T follicular helper cell (primary cell): Measurements from ENCODE around the gene UNC79.

Experiments used
- DNase-seq: peaks from one replicate; pipeline ENCODE4 v3.0.0-alpha.2; 2020; ENCODE audit warnings: low read depth

Gene UNC79

GRCh38 chr14:93727917-93728650 lies 297.3 kb downstream of the UNC79 start:
- no peak for DNase-seq

- DNase-seq = no peak
Observed at GRCh38 chr14:93728651-93729016, 297.9 kb downstream of the UNC79 start.

GRCh38 chr14:93729993-93730392 lies 299.3 kb downstream of the UNC79 start:
- no peak for DNase-seq

- no peak for DNase-seq
Observed at GRCh38 chr14:93731753-93732152, 301.0 kb downstream of the UNC79 start.

- no peak for DNase-seq
Observed at GRCh38 chr14:93732524-93732923, 301.8 kb downstream of the UNC79 start.

DNA sequence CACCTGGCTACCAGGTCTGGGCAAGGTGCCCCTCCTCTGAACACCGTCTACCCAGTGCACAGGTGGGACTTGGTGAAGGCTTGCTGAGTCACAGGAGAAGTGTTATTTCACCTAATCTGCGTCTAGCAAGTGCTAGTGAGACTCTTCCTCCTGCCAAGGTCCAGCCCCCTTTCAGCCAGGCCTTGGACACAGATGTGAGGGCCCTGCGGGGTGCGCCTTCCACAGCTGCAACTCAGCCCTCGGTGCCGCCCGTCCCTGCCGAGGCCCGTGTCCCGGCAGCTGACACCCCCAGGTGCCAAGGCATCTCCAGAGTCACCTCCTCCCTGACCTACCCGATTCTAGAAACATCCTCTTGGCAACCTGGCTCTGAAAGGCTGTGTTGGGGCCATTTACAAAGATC lies 302.5 kb downstream of the UNC79 start:
- no peak for DNase-seq

DNA sequence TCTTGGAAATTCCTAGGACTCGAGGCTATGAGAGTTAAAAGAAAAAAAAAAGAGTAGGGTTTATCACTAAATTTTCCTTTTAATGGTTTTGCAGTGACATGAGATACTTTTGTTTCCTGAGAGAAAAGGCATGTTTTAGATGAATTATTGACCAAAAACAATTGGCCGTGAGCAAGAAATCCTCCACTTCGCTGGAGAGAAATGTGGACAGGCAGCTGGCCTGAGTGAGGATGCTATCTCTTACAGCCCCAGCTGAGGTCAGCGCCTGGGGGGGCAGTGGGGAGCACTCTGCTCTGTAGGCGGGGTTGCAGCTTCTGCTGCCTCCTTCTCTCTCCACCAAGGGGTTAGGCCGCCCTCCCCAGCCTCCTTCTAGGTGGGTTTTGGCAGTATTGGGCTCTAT lies 302.9 kb downstream of the UNC79 start:
- DNase-seq = no peak

DNA sequence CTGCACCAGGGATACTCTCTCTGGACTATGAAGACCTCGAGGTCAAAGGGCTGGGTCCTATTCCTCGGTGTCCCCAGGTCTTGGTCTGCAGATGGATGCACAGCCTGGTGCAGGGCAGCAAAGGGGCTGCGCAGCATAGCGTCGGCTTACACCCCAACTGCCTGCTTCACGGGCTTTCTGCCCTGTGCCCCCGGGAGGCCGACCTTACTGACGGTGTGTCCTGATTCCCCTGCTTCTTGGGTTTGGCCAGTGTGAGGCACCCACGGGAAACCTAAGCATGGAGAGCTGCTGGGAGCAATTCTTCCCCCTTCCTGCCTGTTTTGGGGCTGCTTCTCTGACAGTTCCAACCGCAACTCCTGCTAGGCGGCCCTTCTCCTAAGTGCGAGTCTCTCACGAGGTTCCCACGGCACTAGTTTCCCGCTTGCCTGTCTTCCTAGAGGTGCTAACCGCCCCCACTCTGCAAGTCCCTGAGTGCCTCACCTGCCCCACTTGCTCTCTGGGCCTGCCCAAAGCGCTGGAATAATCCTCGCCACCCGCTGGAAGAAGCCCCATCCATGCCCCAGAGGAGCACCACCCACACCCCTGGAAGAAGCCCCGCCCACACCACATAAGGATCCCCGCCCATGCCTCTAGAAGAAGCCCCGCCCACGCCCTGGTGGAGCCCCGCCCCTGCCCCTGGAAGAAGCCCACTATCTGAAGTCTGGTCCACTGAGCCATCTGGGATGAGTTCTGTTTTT lies 303.5 kb downstream of the UNC79 start:
- no peak for DNase-seq

DNA sequence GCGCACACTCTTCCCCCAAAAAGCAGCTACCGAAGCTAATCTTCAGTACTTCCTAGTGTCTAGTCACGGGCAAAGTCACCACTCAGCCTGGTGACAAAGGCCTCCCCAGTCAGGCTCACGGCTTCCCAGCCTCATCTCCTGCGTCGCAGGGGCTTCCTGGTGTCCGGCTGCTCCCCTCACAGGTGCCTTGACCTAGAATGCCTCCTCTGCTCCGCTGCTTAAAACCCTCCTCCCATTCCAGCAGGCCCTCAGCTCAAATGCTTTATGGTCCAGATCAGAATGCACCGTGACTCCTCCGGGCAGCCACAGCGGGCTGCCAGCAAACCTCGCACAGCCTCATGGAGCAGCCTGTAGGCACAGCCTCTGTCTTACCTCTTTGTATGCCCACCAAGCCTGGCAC lies 304.5 kb downstream of the UNC79 start:
- DNase-seq = no peak

- DNase-seq = no peak
Observed at GRCh38 chr14:93736378-93737014, 305.8 kb downstream of the UNC79 start.

- DNase-seq = no peak
Observed at GRCh38 chr14:93737634-93738033, 306.9 kb downstream of the UNC79 start.

GRCh38 chr14:93741556-93742230 lies 311.0 kb downstream of the UNC79 start:
- no peak for DNase-seq

- DNase-seq = no peak
Observed at GRCh38 chr14:93742761-93743160, 312.0 kb downstream of the UNC79 start.

GRCh38 chr14:93743270-93744060 lies 312.7 kb downstream of the UNC79 start:
- DNase-seq = no peak

DNA sequence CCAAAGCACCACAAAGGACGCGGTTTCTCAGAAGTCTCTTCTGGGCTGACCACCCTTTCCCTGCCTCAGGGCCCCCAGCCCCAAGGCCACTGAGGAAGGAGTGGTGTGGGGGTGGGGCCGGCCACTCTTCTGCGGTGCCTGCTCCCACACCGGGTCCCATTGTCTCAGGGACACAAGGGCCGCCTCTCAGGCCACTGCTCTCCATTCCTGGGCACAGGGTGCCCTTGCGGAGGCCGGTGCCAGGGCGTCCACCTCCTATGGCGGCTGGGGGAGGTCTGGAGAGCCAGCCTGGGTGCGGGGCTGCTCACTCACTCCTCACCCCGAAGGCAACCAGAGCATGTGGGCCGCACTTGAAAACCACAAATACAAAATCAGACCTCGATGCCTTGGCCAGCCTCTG lies 313.4 kb downstream of the UNC79 start:
- DNase-seq = no peak

- DNase-seq = no peak
Observed at GRCh38 chr14:93744876-93745275, 314.1 kb downstream of the UNC79 start.

DNA sequence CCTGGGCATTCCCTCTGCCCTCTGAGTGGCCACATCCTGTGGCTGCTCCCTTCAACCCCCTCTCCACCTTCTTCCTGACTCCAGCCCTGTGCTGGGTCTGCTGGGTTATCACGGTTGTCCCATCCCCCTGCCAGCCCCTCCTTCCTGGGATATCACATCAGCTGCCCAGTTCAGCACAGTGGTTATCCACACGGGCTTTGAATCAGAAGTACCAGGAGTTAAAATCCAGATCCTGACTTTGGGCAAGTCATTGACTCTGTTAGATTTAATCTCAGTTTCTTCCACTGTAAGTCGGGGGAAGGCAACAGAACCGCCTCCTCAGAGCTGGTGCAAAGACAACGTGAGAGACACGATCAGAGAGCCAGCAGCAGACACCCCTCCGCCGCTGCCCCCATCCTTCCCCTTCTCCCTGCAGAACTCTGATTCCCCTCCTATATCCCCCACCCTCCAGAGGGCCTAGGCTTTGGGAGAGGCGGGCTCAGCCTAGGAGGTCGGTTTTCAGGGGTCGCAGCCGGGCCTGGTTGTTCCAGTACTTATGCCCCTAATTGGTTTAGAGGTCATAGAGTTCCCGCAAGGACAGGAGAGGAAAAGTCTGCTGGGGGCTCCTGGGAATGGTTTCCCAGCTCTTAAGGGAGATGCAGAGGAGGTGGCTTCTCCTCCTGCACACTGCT lies 315.0 kb downstream of the UNC79 start:
- no peak for DNase-seq

- no peak for DNase-seq
Observed at GRCh38 chr14:93747102-93747501, 316.4 kb downstream of the UNC79 start.

DNA sequence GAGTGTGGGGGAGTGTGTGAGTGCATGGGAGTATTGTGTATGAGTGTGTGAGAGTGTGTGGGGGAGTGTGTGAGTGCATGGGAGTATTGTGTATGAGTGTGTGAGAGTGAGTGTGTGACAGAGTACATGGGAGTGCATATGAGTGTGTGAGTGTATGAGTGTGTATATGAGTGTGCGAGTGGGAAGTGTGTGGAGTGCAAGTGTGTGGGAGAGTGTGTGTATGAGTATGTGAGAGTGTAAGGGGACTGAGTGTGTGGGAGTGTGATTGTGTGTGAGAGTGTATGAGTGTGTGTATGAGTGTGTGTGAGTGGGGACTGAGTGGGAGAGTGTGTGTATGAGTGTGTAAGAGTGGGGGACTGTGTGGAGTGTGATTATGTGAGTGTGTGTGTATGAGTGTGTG lies 316.8 kb downstream of the UNC79 start:
- no peak for DNase-seq

DNA sequence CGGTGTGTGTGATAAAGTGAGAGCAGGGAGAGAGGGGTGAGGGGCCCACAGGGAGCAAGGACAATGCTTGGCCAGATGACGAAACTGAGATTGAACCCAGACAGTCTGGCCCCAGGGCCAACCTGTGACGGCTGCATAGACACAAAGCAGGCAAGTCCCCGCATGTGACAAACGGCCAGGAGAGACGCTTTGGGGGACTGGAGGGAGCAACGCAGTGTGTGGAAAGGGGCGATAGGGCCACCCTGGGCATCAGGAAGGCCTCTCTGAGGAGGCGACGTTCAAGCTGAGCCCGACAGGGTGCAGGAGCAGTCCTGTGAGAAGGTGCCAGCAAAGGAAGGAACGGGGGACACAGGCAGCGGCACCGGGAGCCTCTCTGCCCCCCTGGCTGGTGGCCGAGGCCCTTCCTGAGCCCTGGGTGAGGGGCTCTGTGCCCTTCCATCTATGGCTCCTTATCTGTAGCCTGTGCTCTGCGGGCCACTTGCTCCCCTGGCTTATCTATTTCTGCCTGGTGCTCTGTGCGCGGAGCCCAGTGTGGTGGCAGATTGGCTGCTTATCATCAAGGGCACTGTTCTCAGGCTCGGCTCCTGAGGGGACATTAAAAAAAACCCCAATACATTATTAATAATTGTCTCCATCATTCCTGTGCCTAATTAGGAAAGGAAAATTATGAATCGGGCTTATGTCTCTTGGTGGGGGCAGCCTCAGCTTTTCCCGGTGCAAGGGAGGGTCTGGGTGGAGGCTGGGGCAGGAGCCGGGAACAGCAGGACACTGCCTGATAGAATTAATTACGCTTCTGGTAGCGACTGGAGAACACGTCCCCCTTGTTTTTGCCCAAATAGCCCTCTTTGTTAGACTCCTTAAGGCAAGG lies 317.7 kb downstream of the UNC79 start:
- DNase-seq = no peak
